ENCODE measurements around the gene KDM3B.
"Not testable (repeated sequence)": the region's sequence is repeated elsewhere in the genome, so short reads cannot be mapped to it uniquely, and the experiment has no call there.

KDM3B gene

DNA sequence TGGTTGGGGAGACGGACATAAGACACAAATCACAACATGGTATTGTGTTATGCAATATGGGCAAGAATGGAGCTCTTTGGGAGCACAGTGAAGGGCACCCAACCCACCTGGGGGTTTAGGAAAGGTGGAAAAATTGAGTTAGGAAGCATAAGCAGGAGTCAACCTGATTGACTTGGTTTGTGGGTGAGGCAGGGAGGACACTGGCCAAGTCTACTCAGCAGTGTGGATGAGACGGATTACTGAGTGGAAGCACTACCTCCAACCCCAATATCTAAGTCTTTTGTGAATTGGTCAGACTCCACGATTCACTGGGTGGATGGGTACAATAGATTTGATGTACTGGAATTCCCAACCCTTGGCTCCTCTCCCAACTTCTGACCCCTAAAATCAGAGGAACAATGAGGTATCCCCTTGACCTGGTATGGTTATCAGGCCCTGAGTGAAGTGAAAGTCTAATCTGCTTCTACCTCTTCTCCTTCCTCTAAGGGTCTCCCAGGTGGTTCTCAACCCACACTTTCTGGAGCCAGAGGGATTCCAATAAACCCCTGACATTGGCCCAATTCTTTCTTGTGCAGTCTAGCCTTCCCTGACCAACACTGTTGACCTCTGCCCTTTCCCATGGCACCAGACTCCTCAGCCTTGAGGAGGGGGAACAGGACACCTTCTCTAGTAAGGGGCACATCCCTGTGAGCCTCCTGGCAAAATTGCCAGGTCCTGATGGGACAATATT lies 118.0 kb downstream of the KDM3B start:
- Histone ChIP-seq H3K4me1 (ENCODE audit: control insufficient read depth in 1 of 2, insufficient read depth in 2 of 2, low read length in 2 of 2) (peaks cover 0 to 11% of the 10 kb centered on the region in 2 donors), H3K27ac (ENCODE audit: low read length) (no peak overlapping the region), H3K27me3 (ENCODE audit: low read depth, low read length) (no peaks in the 10 kb centered on the region), H3K9me3 (ENCODE audit: control insufficient read depth in 1 of 2, low read length in 2 of 2) (no peaks in the 10 kb centered on the region), H3K4me3 (ENCODE audit: low read depth in 1 of 2, low read length in 2 of 2) (no peak overlapping the region), H3K36me3 (ENCODE audit: control insufficient read depth in 1 of 2, insufficient read depth in 2 of 2, low read length in 2 of 2) (peaks cover 12 to 15% of the 10 kb centered on the region in 2 donors)

DNA sequence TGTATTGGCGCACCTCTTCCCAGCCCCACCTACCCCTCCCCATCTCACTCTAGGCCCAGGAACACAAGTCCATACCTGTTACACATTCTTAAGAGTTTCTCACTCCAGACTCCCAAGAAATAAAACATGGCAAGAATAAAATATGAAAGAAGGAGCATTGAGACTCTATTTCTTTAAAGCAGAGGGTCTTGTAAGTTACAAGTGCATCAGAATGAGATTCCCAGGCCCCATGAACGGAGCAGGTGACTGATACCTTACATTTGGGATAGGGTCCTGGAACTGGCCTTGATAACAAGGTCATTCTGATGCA lies 118.5 kb downstream of the KDM3B start:
- Histone ChIP-seq H3K4me3 (ENCODE audit: low read depth in 1 of 2, low read length in 2 of 2) (no peak overlapping the region), H3K9me3 (ENCODE audit: control insufficient read depth in 1 of 2, low read length in 2 of 2) (no peaks in the 10 kb centered on the region), H3K27me3 (ENCODE audit: low read depth, low read length) (no peaks in the 10 kb centered on the region), H3K27ac (ENCODE audit: low read length) (no peak overlapping the region), H3K4me1 (ENCODE audit: control insufficient read depth in 1 of 2, insufficient read depth in 2 of 2, low read length in 2 of 2) (peaks cover 0 to 11% of the 10 kb centered on the region in 2 donors), H3K36me3 (ENCODE audit: control insufficient read depth in 1 of 2, insufficient read depth in 2 of 2, low read length in 2 of 2) (peaks cover 12 to 15% of the 10 kb centered on the region in 2 donors)

DNA sequence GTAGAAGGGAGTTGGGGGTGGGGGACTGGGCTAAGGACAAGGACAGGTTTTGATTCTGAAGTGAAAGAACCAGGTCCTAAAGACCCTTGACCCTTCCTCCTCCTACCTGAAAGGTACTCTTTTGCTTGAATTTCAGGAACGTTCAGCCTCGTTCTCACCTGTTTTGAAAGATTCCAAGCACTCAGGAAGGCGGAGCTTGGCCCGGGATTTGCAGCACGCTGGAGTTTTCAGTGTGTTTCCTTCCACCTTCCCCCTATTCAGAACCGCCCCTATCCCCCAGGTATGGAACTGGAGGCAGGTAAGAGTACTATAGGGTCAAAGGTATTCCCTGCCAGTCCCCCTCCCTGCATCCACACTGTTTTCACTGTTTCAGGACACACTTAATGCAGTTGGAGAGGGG lies 119.9 kb downstream of the KDM3B start:
- Histone ChIP-seq H3K9me3 (ENCODE audit: control insufficient read depth in 1 of 2, low read length in 2 of 2) (no peaks in the 10 kb centered on the region), H3K4me1 (ENCODE audit: control insufficient read depth in 1 of 2, insufficient read depth in 2 of 2, low read length in 2 of 2) (peaks cover 0 to 3% of the 10 kb centered on the region in 2 donors), H3K27ac (ENCODE audit: low read length) (no peak overlapping the region), H3K4me3 (ENCODE audit: low read depth in 1 of 2, low read length in 2 of 2) (no peak overlapping the region), H3K36me3 (ENCODE audit: control insufficient read depth in 1 of 2, insufficient read depth in 2 of 2, low read length in 2 of 2) (peaks cover 10% of the 10 kb centered on the region in 2 donors), H3K27me3 (ENCODE audit: low read depth, low read length) (no peaks in the 10 kb centered on the region)

DNA sequence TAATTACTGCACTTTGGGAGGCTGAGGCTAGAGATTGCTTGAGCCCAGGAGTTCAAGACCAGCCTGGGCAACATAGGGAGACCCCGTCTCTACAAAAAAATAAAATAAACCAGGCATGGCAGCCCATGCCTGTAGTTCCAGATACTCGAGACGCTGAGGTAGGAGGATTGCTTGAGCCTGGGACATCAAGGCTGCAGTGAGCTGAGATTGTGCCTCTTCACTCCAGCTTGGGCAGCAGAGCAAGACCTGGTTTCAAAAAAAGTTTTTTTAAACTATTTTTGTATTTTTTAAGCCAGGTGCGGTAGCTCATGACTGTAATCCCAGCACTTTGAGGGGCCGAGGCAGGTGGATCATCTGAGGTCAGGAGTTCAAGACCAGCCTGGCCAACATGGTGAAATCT lies 120.7 kb downstream of the KDM3B start:
- not testable (repeated sequence) for H3K4me3 ChIP-seq (ENCODE audit: low read depth in 1 of 2, low read length in 2 of 2); H3K9me3 ChIP-seq (ENCODE audit: control insufficient read depth in 1 of 2, low read length in 2 of 2); H3K4me1 ChIP-seq (ENCODE audit: control insufficient read depth in 1 of 2, insufficient read depth in 2 of 2, low read length in 2 of 2); H3K27ac ChIP-seq (ENCODE audit: low read length); H3K36me3 ChIP-seq (ENCODE audit: control insufficient read depth in 1 of 2, insufficient read depth in 2 of 2, low read length in 2 of 2); H3K27me3 ChIP-seq (ENCODE audit: low read depth, low read length)

DNA sequence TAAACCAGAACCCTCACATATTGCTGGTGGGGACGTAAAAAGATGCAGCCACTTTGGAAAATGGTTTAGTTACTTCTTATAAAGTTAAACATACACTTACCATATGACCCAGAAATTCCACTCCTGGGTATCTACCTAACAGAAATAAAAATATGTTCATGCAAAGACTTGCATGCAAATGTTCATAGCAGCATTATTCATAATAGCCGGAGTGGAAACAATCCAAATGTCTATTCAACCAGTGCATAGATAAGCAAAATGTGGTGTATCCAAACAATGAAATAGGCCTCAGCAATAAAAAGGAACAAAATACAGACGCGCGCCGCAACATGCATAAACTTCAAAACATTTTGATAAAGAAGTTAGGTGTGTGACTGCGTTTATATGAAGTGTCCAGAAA lies 124.4 kb downstream of the KDM3B start:
- H3K36me3 ChIP-seq (ENCODE audit: control insufficient read depth in 1 of 2, insufficient read depth in 2 of 2, low read length in 2 of 2): no peaks in the 10 kb centered on the region
- no peak overlapping the region for H3K4me3 ChIP-seq (ENCODE audit: low read depth in 1 of 2, low read length in 2 of 2)
- H3K9me3 ChIP-seq (ENCODE audit: control insufficient read depth in 1 of 2, low read length in 2 of 2): no peaks in the 10 kb centered on the region
- H3K27me3 ChIP-seq (ENCODE audit: low read depth, low read length): no peaks in the 10 kb centered on the region
- H3K4me1 ChIP-seq (ENCODE audit: control insufficient read depth in 1 of 2, insufficient read depth in 2 of 2, low read length in 2 of 2): no peaks in the 10 kb centered on the region
- no peak overlapping the region for H3K27ac ChIP-seq (ENCODE audit: low read length)

DNA sequence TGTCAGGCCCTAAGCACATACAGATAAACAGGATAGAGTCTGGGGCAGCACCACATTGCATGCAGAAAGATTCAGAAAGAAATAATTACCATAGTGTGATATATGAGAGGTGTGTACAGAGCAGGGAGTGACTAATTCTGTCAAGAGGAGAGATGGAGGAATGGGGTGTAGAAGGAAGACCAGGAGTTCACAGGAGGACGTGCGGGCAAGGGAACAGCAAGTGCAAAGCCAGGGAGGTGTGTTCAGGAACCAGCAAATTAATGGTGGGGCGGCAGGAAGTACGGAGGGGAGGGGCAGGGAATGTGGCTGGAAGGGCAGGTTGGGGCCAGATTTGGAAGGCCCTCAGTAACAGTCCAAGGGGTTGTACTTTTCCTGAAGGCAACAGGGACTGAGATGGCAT lies 130.2 kb downstream of the KDM3B start:
- Histone ChIP-seq H3K4me3 (ENCODE audit: low read depth in 1 of 2, low read length in 2 of 2) (no peak overlapping the region), H3K27me3 (ENCODE audit: low read depth, low read length) (no peaks in the 10 kb centered on the region), H3K4me1 (ENCODE audit: control insufficient read depth in 1 of 2, insufficient read depth in 2 of 2, low read length in 2 of 2) (no peaks in the 10 kb centered on the region), H3K36me3 (ENCODE audit: control insufficient read depth in 1 of 2, insufficient read depth in 2 of 2, low read length in 2 of 2) (no peaks in the 10 kb centered on the region), H3K27ac (ENCODE audit: low read length) (no peak overlapping the region), H3K9me3 (ENCODE audit: control insufficient read depth in 1 of 2, low read length in 2 of 2) (no peaks in the 10 kb centered on the region)
